Frontal cortex (tissue), 4 donors: Measurements from ENCODE around the gene ITGA7. TPM values are rescaled to one million over a fixed set of nuclear protein-coding genes. Genes with fewer than 3 reads are reported as not detected.

Experiments
- DNase-seq, 2 donors: peaks; one replicate each; pipeline ENCODE4 v3.0.0; 2012; ENCODE audit warnings: low spot score in 2 of 2
- FAIRE-seq: peaks from 2 replicates; lab custom pipeline; 2012; peaks lifted over from hg19 to GRCh38; lab: Jason Lieb, UNC
- total RNA-seq: library from RNA; depleted of rRNA; stranded (reverse); fragments of >200 nt; gene quantifications from one replicate; pipeline ENCODE4 v1.2.3, GENCODE V29; 2014
- donor health status: control.
- donor health status: control.
- donor health status: control.

The ITGA7 gene
- total RNA-seq, 1 donor from 2014 or later, result 3.7 TPM

DNA sequence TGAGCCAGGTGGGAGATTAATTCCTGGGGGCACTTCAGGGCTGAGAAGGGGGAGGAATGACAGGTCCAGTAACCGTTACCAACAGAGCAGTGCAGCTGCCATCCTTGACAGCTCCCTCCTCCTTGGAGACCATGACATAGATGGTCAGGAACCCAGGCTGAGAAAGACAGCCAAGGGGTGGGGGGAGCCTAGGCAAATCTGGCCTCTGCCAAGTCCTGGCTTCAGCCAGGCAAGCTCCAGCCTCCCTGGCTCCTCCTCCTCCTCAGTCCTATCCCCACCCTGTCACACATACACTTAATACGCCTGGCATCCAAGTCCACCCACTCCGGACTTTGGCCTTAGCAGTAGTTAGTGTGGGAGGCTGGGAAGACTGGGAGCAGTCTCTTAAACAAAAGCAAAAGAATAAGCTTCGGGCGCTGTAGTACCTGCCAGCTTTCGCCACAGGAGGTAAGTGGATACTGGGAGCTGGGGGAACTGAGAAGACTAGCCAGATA is 12.4 kb upstream of the ITGA7 start, which contains the start of gene RDH5:
RDH5 (plus strand) TSS at position 323 of the 494 bp plus-strand sequence. CDS start 792 bp downstream, outside the sequence.
- no peak for DNase-seq
- no peak for FAIRE-seq

DNA sequence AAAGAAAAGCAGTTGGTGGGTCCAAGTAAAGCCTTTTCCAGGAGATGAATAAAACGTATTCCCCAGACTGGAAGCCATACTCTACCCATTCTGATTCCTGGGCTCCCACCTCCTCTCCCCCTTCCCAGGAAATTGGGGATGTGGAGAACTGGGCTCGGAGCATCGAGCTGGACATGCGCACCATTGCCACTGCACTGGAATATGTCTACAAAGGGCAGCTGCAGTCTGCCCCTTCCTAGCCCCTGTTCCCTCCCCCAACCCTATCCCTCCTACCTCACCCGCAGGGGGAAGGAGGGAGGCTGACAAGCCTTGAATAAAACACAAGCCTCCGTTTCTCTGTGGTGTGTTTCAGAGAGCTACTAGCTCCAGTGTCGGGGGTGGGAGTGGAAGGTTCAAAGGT is 11.7 kb upstream of the ITGA7 start:
- FAIRE-seq, result no peak

DNA sequence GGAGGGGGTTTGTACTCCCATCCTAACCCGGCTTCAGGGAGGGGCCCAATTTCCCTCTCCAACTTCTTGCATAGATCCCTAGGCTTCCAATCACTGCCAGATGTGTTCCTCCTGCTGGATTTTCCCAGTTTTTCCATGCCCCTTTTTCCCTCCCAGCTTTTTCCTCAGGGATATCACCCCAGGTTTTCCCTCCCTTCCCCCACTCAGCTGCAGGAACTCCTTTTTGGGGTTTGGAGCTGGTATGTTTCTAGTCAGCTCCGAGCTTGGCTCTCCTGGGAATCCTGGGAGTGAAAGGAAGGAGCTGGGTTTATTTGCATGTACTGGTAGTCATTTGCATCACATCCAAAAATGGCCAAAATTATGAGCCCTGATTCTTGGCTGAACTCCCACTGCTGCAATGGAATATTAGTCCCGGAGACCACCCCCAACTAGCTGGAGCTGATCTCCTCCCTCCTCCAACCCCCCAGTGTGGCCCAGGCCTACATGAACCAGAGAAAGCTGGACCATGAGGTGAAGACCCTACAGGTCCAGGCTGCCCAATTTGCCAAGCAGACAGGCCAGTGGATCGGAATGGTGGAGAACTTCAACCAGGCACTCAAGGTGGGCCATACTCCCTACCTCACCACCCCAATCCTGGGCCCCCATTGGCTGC is 11.0 kb upstream of the ITGA7 start:
- DNase-seq (no peak), FAIRE-seq (no peak)

More for the DNA sequence above, 11.7 kb upstream of the ITGA7 start:
- DNase-seq, result no peak

DNA sequence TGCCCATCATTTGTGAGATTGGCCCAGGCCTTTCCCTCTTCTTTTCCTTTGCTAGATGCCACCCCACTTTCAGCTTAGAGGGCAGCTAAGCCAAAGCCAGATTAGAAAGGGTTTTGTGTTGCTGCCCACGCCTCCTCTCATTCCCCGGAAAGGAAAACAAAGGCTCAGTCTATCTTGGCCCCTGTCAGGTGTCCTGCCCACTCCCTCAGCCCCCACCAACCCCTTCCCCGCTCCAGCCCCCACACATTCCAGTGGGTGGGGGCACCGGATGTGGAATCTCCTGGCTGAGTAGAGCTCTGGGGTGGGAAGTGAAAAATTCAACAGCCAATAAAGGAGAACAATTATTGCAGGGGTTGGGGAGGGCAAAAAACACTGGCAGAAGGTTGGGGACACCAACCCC is 10.3 kb upstream of the ITGA7 start:
- DNase-seq (no peak), FAIRE-seq (no peak)

DNA sequence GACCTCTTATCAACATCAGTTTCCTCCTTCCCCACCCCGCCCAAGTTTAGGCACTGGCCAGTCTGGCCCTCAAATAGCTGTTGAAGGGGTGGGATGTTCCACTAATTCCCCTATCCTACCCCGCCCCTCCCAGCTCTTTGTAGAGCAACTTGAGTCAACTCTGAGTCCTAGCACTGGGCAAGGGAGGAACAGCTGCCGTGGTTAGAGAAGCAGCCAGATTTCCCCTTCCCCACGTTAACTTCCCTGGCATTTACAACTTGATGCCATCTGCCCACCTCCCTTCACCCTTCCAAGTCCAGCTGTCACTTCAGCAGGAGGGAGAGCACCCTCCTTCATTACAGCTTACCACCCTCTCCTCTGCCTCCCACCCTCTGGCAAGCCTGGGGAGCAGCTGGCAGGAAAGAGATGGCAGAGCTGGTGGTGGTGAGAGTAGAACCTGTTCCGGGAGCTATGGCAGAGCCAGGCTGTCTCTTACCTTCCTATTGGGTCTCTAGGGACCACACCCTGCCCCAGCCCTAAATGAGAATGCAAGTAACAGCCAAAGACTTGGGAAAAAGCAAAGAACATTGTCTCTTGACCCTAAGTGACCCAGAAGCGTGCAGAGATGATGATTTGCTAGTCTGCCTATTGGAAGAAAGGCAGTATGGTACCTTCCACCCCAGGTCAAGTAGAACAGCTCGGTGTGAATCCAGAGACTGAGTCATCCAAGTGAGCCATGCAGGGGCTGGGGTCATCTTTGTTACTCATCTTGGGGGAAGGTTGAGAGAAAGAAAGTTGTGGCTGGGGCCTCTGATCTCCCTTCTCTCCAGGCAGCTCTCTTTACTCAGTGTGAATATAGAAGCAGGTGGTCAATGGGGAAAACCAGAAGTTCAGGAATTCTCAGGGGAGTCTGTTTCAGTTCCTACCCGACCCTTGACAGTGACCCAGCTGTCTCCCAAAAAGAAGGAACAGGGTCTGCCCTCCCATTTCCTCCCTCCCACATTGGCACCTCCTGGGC is 9.6 kb upstream of the ITGA7 start:
- DNase-seq (no peak), FAIRE-seq (no peak)

DNA sequence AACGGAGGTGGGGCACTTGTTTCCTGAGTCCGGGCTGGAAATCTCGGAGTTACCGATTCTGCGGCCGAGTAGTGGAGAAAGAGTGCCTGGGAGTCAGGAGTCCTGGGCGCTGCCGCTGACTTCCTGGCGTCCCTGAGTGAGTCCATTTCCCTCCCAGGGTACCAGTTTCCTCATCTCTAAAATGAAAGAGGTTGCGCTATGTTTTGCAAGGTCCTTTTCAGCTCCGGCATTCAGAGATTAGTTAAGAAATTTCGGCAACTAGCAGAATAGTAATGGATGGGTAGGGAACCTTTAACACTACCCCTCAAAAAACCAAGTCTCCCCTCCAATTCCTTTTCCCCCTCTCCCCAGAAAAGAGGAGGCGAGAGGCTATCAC is 8.9 kb upstream of the ITGA7 start:
- FAIRE-seq, result no peak
- DNase-seq, result no peak

DNA sequence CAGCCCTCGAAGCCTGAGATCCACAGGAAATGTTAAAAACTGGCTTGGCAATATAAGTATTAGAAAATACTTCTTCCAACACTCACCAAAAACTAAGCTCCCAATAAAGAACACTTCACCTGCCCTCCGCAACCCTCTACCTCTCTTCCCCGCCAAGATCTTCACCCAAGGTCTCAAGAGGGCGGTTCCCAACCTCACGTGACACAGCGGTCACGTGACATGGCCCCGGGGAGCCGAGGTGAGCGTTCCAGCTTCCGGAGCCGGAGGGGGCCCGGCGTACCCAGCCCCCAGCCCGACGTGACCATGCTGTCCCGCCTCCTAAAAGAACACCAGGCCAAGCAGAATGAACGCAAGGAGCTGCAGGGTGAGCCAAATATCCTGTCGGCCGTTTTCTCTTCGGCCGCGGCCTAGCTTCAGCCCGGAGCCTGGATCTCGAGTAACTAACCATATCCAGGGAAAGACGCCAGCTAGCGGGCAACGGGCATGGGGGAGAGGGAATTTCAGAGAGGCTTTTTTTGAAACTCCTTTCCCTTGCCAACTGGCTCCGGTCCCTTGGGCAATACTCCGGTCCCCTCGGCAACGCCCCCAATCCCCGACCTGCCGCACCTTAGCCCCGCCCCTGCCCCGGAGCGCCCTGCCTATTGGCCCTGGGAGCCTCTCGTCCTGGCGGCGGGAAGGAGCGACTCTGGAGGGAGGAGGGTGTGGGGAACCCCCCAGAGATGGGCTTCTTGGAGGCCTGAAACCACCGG is 8.3 kb upstream of the ITGA7 start, which contains the start of gene BLOC1S1:
BLOC1S1 (plus strand) TSS at position 214 of the 749 bp plus-strand sequence; CDS start at position 220, 6 bp downstream.
- no peak for FAIRE-seq
- DNase-seq, result peak; percentile 81 to 84

DNA sequence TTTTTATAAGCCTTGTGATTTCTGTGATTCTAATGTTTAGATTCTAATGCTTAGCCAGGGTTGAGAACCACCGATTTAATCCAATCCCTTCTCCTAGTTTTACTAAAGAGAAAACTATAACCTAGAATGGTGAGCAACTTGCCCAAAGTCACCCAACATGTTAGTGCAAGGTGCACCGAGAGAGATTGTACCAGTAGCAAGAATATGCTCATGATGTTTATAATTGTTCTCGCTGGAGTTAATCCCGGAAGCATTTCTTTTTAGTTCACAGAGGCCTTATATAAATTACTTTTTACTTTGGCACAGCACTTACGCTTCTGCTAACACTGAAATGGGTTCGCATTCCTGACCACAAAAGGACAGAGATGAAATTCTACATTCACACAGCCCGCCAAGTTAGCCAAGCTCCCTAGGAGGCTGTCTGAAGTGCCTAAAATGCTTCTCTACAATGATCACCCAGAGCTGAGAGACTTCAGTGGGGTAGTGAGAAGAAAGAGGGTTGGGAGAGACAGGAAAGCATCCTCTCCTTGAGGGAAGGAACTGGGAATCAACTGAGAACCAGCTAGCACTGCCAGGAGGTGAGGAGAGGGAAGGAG is 7.6 kb upstream of the ITGA7 start:
- FAIRE-seq (no peak), DNase-seq (no peak)

DNA sequence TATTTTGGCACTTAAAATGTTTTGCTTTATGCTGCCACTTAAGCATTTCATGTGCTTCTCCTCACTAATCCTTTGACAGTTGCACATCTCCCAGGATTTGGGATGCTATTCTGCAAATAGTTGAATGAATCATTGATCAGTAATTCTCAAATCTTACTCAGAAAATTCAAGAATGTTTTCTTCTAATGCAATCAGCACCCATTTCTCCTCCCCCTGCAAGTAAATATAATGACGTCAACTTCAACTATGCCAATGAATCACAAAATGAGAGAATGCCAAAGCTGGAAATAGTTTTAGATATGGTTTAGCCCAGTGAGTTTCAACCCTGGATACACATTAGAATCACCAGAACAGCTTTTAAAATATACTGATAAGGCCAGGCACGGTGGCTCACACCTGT is 6.0 kb upstream of the ITGA7 start:
- no peak for FAIRE-seq
- DNase-seq, result no peak

DNA sequence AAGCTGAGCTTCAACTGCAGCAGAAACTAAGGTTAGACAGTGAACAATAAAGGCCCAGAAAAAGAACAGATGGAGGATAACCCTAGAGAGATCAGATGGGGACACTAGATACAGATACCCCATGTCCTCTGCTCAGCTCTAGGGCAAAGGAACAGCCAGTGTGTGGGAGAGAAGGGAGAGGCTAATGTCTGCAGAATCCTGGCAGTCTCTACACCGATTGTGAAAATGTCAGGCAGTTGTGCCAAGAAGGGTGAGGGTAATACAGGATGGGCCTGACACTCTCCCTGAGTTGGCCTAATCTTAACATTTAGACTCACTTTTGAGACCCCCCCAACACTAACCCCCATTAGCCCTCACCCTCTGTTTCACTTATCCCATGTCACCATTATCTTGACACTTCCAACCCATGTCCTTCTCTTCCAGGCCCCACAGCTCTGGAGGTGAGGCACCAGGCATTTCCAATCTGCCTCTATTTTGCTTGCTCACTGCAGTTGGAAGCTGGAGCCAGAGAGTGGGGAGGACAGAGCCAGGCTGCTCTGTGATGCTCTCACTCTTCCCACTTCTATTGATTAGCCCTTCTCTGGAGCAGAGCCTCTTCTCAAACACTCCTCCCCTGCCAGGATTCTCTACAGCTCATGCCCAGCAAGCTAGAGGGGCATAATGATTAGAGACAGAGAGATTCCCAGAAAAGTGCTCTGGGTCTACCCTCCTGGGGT is 5.2 kb upstream of the ITGA7 start:
- DNase-seq (no peak), FAIRE-seq (no peak)

DNA sequence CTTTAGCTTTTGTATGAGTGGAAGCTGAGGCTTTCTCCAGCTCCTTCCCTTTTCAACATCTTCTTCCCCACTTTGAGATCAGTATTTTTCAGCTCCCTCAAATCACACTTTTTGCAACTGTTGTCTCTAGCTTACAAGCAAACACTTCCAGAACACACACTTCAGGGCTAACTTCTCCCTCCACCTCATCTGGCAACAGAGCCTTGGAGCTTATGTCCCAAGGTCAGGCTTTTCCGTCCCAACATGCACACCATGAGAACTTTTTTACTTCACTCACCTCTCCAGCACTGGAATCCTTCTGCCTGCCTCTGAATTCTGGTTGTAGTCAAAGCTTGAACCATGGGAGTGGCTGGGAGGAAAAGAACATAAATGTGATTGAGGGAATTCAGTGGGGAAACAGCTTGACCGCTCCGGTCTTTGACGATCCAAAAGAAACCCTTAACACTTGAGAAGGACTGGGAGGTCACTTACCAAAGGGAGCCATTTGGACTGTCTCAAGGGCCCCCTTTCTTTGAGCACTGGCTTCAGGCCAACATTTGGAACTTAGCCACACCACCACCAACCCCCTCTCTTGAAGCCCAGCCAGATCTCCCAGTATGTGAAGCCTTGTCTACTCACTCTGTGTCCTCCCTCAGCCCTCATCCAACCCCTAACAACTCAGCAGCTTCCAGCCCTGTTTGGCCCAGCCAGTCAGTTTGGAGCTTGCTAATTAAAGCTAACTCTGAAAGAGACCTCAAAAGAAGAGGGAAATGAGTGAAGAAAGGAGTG is 4.3 kb upstream of the ITGA7 start:
- DNase-seq, result no peak
- no peak for FAIRE-seq

DNA sequence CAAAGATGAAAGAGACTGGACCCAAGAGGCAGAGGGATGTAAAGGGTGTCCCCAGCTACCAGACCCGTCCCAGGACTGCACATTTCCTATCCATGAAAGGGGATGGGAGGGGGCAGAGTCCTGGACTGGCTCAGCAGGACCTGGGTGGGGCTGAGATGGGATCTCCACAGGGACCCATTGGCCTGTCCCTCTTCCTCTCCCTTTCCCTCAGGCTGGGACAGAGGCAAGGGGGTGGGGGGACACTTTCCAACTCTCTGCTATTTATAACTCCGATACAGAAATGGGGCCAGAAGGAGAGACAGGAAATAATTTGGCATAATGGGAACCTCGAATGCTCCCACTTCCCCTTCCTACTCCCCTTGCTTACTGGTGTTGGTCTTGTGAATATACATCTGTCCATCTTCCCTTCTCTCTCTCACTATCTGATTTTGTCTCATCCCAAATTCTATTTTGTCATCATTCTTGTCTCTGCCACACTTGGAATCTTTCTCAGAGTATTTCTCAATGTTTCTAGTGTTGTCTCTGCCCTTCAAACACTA is 1.1 kb upstream of the ITGA7 start:
- FAIRE-seq (no peak), DNase-seq (no peak)

DNA sequence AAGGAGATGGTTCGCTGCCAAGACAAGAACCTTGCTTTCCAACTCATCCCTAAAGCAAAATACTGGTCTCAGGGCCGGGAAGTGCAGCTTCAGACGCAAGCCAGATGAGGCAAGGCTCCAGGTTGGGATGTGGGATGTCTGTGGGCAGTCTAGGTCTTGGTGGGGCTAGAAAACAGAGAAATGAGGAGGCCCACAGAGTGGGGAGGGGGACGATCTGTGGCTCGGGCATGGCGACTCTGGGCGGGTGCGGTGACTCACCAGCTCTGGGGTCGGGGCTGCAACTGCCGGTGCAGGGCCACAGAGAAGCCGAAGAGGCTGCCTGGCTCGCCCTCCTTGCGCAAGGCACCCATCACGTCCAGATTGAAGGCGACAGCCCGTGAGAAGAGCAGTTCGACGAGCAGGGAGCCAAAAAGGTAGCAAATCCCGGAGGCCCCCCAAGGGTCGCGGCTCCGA is 459 bp downstream of the ITGA7 start:
- no peak for FAIRE-seq

DNA sequence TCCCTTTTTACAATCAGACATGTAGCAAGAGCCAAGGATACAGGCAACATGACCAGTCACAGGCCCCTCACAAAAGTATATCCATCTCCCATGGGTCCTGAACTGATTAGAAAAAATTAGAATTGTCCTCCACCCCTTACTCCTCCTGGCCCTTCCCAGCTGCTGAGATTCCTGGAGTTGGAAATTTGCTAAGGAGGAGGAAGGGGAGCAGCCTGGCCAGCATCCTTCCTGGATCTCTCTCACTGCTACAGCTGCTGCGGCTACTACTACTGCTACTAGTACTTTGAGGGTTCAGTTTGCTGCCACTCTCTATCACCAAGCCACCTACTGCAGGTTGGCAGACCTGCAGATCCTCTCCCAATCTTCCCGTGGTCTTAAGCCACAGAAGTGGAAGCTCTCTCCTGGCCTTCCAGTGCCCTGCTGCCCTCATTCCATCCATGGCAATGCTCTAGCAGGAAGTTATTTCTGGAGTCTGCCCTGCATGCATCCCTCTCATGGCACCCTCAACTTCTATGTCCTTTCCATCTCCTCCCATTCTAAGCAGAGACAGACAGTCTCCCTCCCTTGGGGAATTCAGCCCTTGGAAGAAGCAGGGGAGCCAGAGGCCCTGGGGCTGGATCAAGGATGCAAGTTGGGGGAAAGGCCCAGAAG is 1.0 kb downstream of the ITGA7 start:
- FAIRE-seq, result no peak
- no peak for DNase-seq

More for the DNA sequence above, 459 bp downstream of the ITGA7 start:
- no peak for DNase-seq

DNA sequence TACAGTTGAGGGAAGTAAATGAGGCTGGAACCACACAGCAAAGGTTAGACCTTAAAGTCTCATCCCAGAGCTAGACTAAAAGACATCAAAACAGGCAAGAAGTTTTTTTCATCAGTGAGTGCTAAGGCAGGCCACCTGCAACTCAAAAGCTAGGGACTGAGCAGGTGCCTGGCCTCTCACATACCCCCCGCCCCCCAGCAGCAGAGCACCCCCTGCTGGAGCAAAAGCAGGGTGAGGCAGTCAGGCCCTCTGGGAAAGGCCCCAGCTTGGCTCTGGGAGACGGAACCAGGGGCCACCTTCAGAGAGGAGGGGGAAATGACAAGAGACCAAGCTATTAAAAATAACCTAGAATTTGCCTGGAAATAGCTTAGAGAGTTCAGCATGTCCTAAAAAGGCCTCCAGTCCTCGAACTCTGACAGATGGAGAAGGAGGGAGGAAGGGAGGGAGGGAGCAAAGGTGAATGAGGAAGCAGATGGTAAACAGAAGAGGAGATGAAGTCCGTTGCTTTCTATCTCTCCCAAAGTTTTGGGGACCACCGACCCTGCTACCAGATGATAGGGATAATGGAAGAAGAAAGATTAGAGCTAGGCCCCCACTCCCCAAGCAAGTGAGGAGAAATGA is 1.8 kb downstream of the ITGA7 start:
- DNase-seq (no peak), FAIRE-seq (no peak)

DNA sequence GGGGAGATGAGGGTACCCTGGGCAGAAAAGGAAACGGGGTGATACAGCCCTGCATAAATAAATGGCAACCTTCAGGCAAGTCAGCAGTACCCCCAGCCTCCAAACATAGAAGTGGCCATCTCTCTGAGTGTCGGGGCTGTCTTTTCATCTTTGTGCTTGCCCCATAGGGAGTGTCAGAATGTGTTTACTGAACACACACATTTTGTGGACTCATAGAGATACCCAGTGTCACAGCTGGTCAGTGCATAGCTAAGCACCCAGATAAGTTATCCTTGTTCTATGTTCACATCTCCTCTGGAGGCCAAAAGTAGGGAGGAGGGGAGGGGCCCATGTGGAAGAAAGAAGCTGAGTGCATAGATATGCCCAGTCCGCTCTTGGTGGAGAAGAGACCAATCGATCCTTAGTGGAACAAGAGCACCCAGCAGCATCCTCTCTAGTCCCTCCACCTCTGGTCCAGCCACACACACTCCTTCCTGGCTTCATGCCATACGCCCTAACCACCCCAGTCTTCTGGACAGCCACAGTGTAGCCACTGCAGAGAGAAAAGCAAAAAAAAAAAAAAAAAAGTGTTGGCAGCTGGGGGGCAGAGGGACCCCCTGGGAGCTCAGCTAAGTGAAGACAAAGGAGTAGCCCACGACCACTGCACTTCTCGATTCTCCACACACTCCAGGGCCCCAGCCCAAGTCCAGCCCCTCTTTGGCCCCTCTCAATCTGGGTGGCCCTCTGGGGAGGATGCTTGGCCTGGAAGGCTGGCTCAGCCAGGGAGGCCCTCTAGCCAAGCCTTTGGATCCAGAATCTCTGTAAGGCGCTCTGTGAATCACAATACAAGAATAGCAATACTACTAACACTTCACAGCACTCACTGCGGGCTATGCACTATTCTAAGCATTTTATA is 2.6 kb downstream of the ITGA7 start:
- FAIRE-seq (no peak), DNase-seq (no peak)
